GM18870 (cell line): Measurements from ENCODE around the gene PLA2G12A.

Experiments used
- ATAC-seq: cut with Tn5 transposase; IDR thresholded peaks from one replicate; pipeline ENCODE4 v1.9.1; 2021; ENCODE audit warnings: moderate library complexity; ENCODE audit not compliant: unreplicated experiment

Gene PLA2G12A

GRCh38 chr4:109729117-109729717 lies 653 bp downstream of the PLA2G12A start:
- ATAC-seq, result no peak

GRCh38 chr4:109728385-109728784 lies 1.5 kb downstream of the PLA2G12A start:
- ATAC-seq, result no peak

- no peak for ATAC-seq
Observed at GRCh38 chr4:109723110-109723509, 6.8 kb downstream of the PLA2G12A start.

- ATAC-seq, result no peak
Observed at GRCh38 chr4:109722357-109722756, 7.5 kb downstream of the PLA2G12A start.

GRCh38 chr4:109721033-109721432 lies 8.8 kb downstream of the PLA2G12A start:
- ATAC-seq, result no peak

DNA sequence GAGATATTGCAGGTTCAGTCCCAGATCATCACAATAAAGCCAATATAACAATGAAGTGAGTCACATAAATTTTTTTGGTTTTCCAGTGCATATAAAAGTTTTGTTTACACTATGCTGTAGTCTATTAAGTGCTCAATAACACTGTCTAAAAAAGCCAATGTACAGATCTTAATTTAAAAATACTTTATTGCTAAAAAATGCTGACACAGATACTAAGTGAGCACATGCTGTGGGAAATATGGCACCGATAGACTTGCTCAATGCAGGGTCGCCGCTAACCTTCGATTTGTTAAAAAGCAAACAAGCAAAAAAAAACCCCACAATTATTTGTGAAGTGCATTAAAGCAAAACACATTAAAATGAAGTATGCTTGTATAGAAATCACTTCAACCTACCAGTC lies 10.3 kb downstream of the PLA2G12A start:
- no peak for ATAC-seq

DNA sequence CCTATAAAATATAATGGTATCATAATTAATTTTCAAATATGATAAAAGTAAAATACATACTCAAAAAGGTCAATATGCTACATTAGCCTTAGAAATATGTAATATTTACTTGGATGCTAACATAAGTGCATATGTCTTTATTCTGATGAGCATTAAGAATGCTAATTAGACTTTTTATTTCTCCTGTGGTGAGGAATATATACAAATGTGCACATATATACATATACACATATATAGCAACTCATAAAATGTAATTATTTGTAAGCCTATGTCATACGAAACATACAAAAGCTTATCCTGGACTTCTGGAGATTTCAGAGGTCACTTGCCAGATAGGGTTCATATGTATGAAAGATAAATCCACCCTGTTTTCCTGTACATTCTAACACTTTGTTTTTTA lies 11.1 kb downstream of the PLA2G12A start:
- ATAC-seq, result no peak

- no peak for ATAC-seq
Observed at GRCh38 chr4:109713500-109713899, 16.4 kb downstream of the PLA2G12A start.

DNA sequence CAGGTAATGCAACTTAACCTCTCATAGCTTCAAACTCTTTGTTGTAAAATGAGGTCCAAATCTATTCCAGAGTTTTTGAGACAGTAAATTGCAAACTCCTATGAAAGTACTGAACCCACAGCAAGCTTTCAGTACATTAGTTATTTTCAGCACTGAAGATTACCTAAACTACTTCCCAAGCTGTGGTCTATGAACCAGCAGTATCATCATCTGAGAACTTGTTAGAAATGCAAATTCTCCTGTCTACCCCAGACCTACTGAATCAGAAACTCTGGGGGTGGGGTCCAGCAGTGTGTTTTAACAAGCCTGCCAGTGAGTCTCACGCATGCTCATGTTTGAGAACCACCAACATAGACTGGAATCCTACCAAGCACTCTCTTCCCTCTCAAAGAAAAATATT lies 20.9 kb downstream of the PLA2G12A start:
- peak; percentile 88 for ATAC-seq

GRCh38 chr4:109708435-109708834 lies 21.4 kb downstream of the PLA2G12A start:
- no peak for ATAC-seq

DNA sequence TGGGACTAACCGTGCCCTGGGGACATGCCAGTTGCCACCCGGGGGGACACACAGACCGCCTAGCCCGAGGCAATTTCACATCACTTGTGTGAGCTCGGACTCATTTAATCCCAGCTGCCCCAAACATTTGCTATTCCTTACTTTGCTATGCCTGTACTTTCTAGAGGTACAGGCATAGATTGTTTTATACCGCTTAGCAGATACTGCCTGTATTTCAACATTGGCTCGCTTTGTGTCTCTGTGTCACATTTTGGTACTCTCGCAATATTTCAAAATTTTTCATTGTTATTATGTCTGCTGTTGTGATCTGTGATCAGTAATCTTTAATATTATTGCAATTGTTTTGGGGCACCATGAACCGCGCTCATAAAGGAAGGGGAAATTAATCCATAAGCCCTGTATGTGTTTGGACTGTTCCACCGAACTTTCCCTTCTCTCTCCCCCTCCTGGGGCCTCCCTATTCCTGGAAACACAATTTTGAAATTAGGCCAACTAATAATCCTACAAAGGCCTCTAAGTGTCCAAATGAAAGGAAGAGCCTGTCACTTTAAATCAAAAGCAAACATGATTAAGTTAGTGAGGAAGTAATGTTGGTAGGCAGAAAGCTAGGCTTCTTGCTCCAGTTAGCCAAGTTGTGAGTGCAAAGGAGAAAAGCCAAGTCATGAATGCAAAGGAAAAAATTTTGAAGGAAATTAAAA lies 26.1 kb downstream of the PLA2G12A start:
- no peak for ATAC-seq

GRCh38 chr4:109702950-109703663 lies 26.8 kb downstream of the PLA2G12A start, which contains the start of gene CASP6:
Gene CASP6 (minus strand): TSS chr4:109703445. CDS start chr4:109703395, 50 bp downstream.
- ATAC-seq, result peak; percentile 60

- ATAC-seq, result no peak
Observed at GRCh38 chr4:109701566-109702410, 28.1 kb downstream of the PLA2G12A start.

DNA sequence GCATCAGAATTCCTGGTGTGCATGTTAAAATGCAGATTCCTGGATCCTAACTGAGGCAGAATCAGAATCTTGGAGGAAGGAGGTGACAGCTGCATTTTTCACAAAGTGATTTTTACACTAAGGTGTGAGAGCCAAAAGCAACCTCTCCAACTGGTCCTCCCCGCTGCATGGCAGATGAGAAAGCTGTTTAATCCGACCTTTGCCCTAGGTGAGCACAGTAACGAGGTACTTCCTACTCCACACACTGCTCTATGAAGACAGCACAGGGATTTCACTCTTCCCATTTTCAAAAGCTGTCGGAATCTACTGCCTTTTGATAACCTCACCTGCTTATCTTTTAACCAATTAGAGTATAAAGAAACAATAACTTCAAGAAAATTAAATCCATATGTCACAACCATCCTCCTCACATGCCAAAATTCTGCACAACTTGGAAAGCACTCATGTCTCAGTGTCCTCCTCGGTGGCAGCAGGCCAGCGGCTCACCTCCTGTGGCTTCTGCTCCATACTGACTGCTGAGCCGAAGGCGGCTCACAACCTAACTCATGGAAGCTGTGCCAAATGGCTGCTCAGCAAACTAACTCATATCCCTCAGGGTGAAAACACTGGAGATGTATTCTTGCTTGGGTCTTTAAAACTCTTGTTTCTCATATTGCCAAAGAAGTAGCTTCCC lies 30.2 kb downstream of the PLA2G12A start:
- ATAC-seq, result no peak

GRCh38 chr4:109698656-109699055 lies 31.2 kb downstream of the PLA2G12A start:
- ATAC-seq, result no peak

DNA sequence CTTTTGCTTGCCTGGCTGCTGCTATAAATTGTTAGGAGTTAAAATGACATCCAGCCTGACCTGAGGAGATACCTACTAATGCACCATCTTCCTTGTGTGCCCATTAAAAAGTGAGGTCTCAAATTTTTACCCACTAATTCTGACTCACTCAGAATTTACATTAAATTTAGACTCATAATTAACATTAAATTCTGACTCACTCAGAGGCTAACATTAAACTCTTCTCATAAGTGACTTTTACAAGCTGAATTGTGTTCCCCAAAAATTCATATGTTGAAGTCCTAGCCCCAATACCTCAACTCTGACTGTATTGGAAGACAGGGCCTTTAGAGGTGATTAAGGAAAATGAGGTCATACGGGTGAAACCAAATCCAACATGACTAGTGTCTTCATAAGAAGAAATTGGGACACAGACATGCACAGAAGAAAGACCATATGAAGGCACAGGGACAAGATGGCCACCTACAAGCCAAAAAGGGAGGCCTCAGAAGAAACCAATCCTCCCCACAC lies 38.4 kb downstream of the PLA2G12A start:
- ATAC-seq, result no peak

DNA sequence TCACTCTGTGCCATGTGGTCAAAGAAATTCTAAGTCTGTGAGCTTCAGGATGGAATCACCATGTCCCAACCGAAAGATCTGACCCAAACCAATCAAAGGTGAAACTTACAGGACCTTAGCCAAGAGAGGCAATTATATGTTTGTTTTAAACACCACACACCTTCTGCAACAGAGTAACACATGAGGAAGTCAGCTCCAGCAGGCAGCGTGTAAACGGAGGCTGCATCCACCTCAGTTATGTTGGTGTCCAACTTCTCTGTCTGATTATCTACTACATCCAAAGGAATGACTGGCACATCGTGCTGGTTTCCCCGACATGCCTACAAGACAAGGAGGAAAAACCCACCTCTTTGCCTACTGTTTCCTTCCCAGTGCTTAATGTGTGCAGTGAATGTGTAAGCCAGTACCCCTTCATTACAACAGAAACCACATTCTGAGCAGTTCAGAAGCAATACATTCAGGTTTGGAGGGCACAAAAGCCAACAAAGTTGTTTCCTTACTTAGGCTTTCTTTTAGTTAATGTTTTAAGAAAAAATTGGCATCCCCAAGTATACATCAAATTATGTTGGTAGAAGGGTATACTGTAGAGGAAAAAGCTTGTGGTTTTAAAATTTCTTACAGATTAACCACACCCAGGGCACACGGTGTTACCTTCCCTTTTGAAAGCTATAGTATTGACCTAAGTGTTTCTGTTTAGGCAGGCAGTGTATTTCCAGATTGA lies 39.0 kb downstream of the PLA2G12A start:
- peak; percentile 94 for ATAC-seq

- no peak for ATAC-seq
Observed at GRCh38 chr4:109684727-109685126, 45.1 kb downstream of the PLA2G12A start.

DNA sequence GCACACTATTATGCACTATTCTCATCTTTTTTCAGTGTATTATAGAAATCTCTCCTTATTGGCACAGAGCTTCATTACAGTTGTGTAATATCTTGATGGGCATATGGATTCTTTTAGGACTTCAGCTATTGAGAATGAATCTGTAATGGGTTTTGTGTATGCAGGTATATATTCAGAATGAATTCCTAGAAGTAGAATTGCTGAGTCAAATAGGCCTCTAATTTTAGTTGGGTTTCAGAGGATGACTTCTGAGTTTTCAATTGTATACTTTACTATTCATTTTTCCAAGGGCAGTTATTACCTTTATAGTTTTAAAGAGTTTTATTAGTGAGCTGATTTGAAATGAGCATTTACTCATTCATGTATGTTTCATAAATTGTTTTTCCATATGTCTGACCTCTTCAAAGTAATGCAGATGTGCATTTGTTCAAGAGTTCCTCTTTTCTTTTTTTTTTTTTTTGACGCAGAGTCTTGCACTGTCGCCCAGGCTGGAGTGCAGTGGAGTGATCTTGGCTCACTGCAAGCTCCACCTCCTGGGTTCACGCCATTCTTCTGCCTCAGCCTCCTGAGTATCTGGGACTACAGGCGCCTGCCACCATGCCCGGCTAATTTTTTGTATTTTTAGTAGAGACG lies 46.1 kb downstream of the PLA2G12A start:
- ATAC-seq, result no peak
